ENCODE data around the gene CRADD.

CRADD gene

GRCh38 chr12:93848523-93849101 is 171.4 kb downstream of the CRADD start:
- no peak for TF ChIP-seq CTCF (IDR thresholded peaks at IDR 0.05)

DNA sequence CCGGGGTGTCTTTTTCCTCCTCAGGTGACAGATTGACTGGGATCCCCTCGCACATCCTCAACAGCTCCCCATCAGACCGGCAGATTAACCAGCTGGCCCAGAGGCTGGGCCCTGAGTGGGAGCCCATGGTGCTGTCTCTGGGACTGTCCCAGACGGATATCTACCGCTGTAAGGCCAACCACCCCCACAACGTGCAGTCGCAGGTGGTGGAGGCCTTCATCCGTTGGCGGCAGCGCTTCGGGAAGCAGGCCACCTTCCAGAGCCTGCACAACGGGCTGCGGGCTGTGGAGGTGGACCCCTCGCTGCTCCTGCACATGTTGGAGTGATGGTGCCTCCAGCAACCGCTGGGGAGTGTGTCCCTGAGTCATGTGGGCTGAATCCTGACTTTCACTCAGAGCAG is 172.8 kb downstream of the CRADD start:
- no peak for TF ChIP-seq CTCF (IDR thresholded peaks at IDR 0.05)

GRCh38 chr12:93850481-93851256 is 173.5 kb downstream of the CRADD start:
- TF ChIP-seq CTCF (IDR thresholded peaks at IDR 0.05) = no peak

DNA sequence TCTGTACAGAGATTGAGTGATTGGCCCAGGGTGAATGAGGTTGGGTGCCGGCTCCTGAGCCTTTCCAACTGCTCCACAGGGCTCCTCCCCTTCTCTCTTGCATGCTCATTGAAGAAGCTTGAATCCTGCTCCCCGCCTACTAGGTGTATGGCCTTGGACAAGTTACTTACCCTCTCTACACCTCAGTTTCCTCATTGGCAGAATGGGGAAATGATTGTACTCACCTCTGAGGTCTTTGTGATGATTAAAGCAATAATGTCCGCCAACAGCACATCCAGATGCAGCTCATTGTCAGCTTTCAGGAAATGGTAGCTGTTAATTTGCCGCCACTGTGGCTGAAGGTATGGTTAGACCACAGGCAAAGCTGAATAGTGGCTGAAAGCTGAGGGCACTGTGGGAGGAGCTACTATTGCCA is 174.1 kb downstream of the CRADD start:
- no peak for TF ChIP-seq CTCF (IDR thresholded peaks at IDR 0.05)

- no peak for TF ChIP-seq CTCF (IDR thresholded peaks at IDR 0.05)
Measured at GRCh38 chr12:93852173-93852591, 175.0 kb downstream of the CRADD start.

GRCh38 chr12:93853698-93854478 is 176.7 kb downstream of the CRADD start:
- no peak for TF ChIP-seq CTCF (IDR thresholded peaks at IDR 0.05)

DNA sequence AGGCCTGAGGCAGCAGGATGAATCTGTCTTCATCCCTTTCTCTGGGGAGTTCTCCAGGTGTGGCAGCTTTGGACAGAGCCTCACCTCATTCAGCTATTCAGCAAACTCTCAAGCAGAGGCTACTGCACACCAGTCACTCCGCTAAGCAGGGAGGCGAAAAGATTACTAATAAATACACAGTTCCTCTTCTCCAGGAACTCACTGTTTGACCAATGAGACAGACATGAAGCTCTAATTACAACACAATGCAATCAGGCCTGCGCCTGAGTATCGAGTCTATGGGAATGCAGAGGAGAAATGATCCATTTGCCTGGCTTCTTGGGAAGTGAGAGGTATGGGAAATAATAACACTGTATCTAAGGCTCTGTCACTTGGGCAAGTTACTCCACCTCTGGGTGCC is 178.1 kb downstream of the CRADD start:
- no peak for TF ChIP-seq CTCF (IDR thresholded peaks at IDR 0.05)
